K562 (cell line): ENCODE data around the gene ZNF22. TPM values are rescaled to one million over a fixed set of nuclear protein-coding genes. Genes with fewer than 3 reads are reported as not detected.

Experiments
- ATAC-seq: fragments of 200-7000 bp; cut with Tn5 transposase; 3 replicates; pipeline ENCODE4 v1.9.1; 2020; ENCODE audit warnings: moderate library complexity
- BruUV-seq: library from RNA; stranded (reverse); fragments of 400-500 nt; replicated peaks from 2 replicates; lab custom pipeline; 2021; lab: Mats Ljungman, UMichigan
- CTCF ChIA-PET: fragments of 300-600 bp; formaldehyde crosslinking; extraction: SDS; loops from one replicate; lab custom pipeline; 2021; ENCODE audit warnings: low intra/inter-chr PET ratio; lab: Yijun Ruan, JAX
- POLR2A ChIA-PET: fragments of 300-600, 350-650 bp; sonication (Branson Sonifier 250); formaldehyde crosslinking; extraction: SDS; loops from one replicate; lab custom pipeline; 2021; ENCODE audit warnings: antibody characterized with exemption, inconsistent platforms; lab: Yijun Ruan, JAX
- DNase-seq, 4 experiments: peaks; one replicate each; pipeline versions ENCODE4 v3.0.0 to v3.0.0-alpha.2; 2011 to 2018; ENCODE audit warnings: low spot score in 3 of 4, mixed read lengths in 3 of 4; ENCODE audit errors: extremely low read depth in 1 of 4
- FAIRE-seq: peaks from 2 replicates; lab custom pipeline; 2011; peaks lifted over from hg19 to GRCh38; lab: Jason Lieb, UNC
- H2AFZ ChIP-seq: 2 replicates; pipeline ENCODE4 v1.6.0; 2011; ENCODE audit warnings: low read depth, low read length, control low read depth, inconsistent platforms
- H3K27ac ChIP-seq: fragments of 200-600 bp; 3 replicates; pipeline ENCODE4 v1.8.0; 2011; ENCODE audit warnings: low read depth, mild to moderate bottlenecking, control low read depth, inconsistent platforms, low read length, moderate library complexity, mixed read lengths; ENCODE audit errors: extremely low read depth
- H3K27me3 ChIP-seq, 2 experiments: fragments of 300-600 bp in 1 of 2; 2 replicates in 1 of 2; 3 replicates in 1 of 2; pipeline versions ENCODE4 v1.6.0 to v1.8.0; 2011; ENCODE audit warnings: inconsistent platforms in 2 of 2, low read length in 2 of 2, mild to moderate bottlenecking in 1 of 2, mixed read lengths in 1 of 2, moderate library complexity in 1 of 2; ENCODE audit not compliant: control insufficient read depth in 2 of 2, insufficient read depth in 2 of 2
- H3K36me3 ChIP-seq: fragments of 300-600 bp; 3 replicates; pipeline ENCODE4 v1.8.0; 2011; ENCODE audit warnings: mild to moderate bottlenecking, low read length, inconsistent platforms; ENCODE audit not compliant: control insufficient read depth, insufficient read depth
- H3K4me1 ChIP-seq, 2 experiments: fragments of 200-600 bp in 1 of 2; replicated peaks in 1 of 2; 2 replicates in 1 of 2; 3 replicates in 1 of 2; pipeline versions ENCODE4 v1.5.1 to v1.8.0; 2011; ENCODE audit warnings: inconsistent platforms in 2 of 2, low read length in 2 of 2, mild to moderate bottlenecking in 1 of 2, mixed read lengths in 1 of 2, moderate library complexity in 1 of 2; ENCODE audit not compliant: control insufficient read depth in 2 of 2, insufficient read depth in 2 of 2
- H3K4me2 ChIP-seq: 2 replicates; pipeline ENCODE4 v1.6.1; 2011; ENCODE audit warnings: low read length, control low read depth, inconsistent platforms, mixed read lengths; ENCODE audit not compliant: insufficient read depth
- H3K4me3 ChIP-seq: fragments of 200-600 bp; sonication (generic), shearing (Covaris generic); 2 replicates; pipeline ENCODE4 v1.5.1; 2016; ENCODE audit warnings: control low read depth, inconsistent platforms
- H3K79me2 ChIP-seq: fragments of 200-600 bp; 3 replicates; pipeline ENCODE4 v1.8.0; 2011; ENCODE audit warnings: low read length, inconsistent platforms; ENCODE audit not compliant: control insufficient read depth, insufficient read depth
- H3K9ac ChIP-seq, 2 experiments: 2 replicates each; pipeline versions ENCODE4 v1.6.0 to v1.6.1; 2011; ENCODE audit warnings: low read depth in 2 of 2, low read length in 2 of 2, control low read depth in 1 of 2, inconsistent platforms in 1 of 2, mild to moderate bottlenecking in 1 of 2, mixed read lengths in 1 of 2; ENCODE audit not compliant: insufficient read depth in 1 of 2
- H3K9me1 ChIP-seq: one replicate; pipeline ENCODE4 v1.6.0; 2011; ENCODE audit warnings: inconsistent platforms, mild to moderate bottlenecking, low read length, moderate library complexity; ENCODE audit not compliant: control insufficient read depth, insufficient read depth
- H3K9me3 ChIP-seq: replicated peaks from 2 replicates; pipeline ENCODE4 v1.5.1; 2011; ENCODE audit warnings: low read depth, low read length, inconsistent platforms; ENCODE audit not compliant: control insufficient read depth, insufficient read depth
- H4K20me1 ChIP-seq: replicated peaks from 2 replicates; pipeline ENCODE4 v1.6.1; 2011; ENCODE audit warnings: low read length, inconsistent platforms, mixed read lengths; ENCODE audit not compliant: control insufficient read depth, insufficient read depth
- BMI1 ChIP-seq: fragments of 150-350 bp; IDR thresholded peaks from 2 replicates; pipeline ENCODE4 v1.6.1; 2014; ENCODE audit warnings: low read length
- IFI16 ChIP-seq: fragments of 250-450 bp; sonication (Bioruptor Pico); IDR thresholded peaks from 2 replicates; pipeline ENCODE4 v2.1.2; 2022; ENCODE audit warnings: mild to moderate bottlenecking, inconsistent platforms
- PATZ1 ChIP-seq: fragments of 250-450 bp; sonication (Bioruptor Pico); IDR thresholded peaks from 2 replicates; pipeline ENCODE4 v1.5.0; 2020; ENCODE audit warnings: mild to moderate bottlenecking, borderline replicate concordance
- TFAP4 ChIP-seq: sonication (generic); formaldehyde crosslinking; IDR thresholded peaks from 2 replicates; pipeline ENCODE4 v1.8.0; 2022; ENCODE audit warnings: missing genetic modification reagents, mild to moderate bottlenecking, moderate library complexity, borderline replicate concordance
- WGBS: fragments of 100-300 bp; shearing (Covaris generic); methylation state at CpG from one replicate; pipeline ENCODE4 v1.1.6; 2016; ENCODE audit warnings: low coverage, mixed read lengths; ENCODE audit not compliant: insufficient coverage; ENCODE audit errors: missing lambda C conversion rate; 5-methylcytosine and 5-hydroxymethylcytosine counted together
- in situ Hi-C: fragments of 300-500 bp; cut with MboI; formaldehyde crosslinking; loops from 4 replicates; pipeline ENCODE4 v1.15.0; 2018; ENCODE audit warnings: inconsistent platforms, mixed read lengths
- intact Hi-C: fragments of 100-400 bp; cut with micrococcal nuclease; formaldehyde crosslinking; loops from 2 replicates; pipeline ENCODE4 v1.14.2; 2022
- polyA plus RNA-seq, 8 experiments: library from polyadenylated mRNA; depleted of rRNA in 4 of 8; stranded (reverse) in 5 of 8; unstranded in 3 of 8; fragments of >200 nt; fragmentation: Nextera tagmentation in 2 of 8; fragmentation: Illumina TruSeq in 1 of 8; extraction: Ambion mirVana in 2 of 8; extraction: Trizol in 1 of 8; gene quantifications; 2 replicates each; pipeline versions ENCODE4 v1.2.1 to v1.2.3, GENCODE V29; 2011 to 2014; ENCODE audit warnings: inconsistent platforms in 1 of 8, missing spikeins in 1 of 8
- total RNA-seq, 7 experiments: library from RNA; depleted of rRNA in 6 of 7; stranded (reverse); fragments of >200 nt in 6 of 7; fragmentation: Illumina TruSeq in 2 of 7; extraction: Trizol in 2 of 7; gene quantifications; 2 replicates each; pipeline versions ENCODE4 v1.2.1 to v1.2.3, GENCODE V29; 2011 to 2021; ENCODE audit warnings: low replicate concordance in 1 of 7

Gene ZNF22
- total and polyA plus RNA-seq, 9 of the 15 experiments (the other 6 are each of a cell fraction or from before 2014, with no cell fraction given), result 36.2 to 98.7 (median 51.2) TPM

GRCh38 chr10:44988957-44989585, 11.7 kb upstream of the ZNF22 start:
- no peaks in the 10 kb centered on the region for H3K36me3 ChIP-seq
- in situ Hi-C loops, result no loop called here
- POLR2A ChIA-PET, result interaction anchor here (0.6 to 2.0 kb wide), 3 partner anchors 10 to 413 kb away, joined by 3 to 7 read pairs (median 4); partner anchors contain the start of gene DEPP1
- H3K4me3 ChIP-seq, result no peak overlapping the region
- ATAC-seq (no peak), DNase-seq (no peak), FAIRE-seq (no peak)
- H3K9me3 ChIP-seq, result no peaks in the 10 kb centered on the region
- no peak for TF ChIP-seq BMI1
- no peak for TF ChIP-seq PATZ1 (CRISPR knock-in tag)
- TF ChIP-seq TFAP4 (CRISPR knock-in tag), result no peak
- no peak for TF ChIP-seq IFI16 (CRISPR knock-in tag)
- no peak overlapping the region for H3K27ac ChIP-seq
- peaks cover 32 to 64% of the 10 kb centered on the region in 2 experiments for H3K27me3 ChIP-seq
- CTCF ChIA-PET, result interaction anchor here (2.5 kb wide), 1 partner anchor 57 kb away, joined by 25 read pairs; no protein-coding TSS in a partner anchor
- 0 out of 2 replicates have a peak, but pooled peaks cover 3% of the 10 kb centered on the region for H4K20me1 ChIP-seq
- H3K9me1 ChIP-seq, result no peaks in the 10 kb centered on the region
- intact Hi-C loops, result no loop called here
- H3K4me1 ChIP-seq, result peaks cover 5 to 21% of the 10 kb centered on the region in 2 experiments
- no peak overlapping the region for H3K9ac ChIP-seq
- BruUV-seq, result no TSS peak
- H2AFZ ChIP-seq, result no peak overlapping the region
- no peak overlapping the region for H3K4me2 ChIP-seq
- 10% methylated on average over 10 of the region's 10 CpGs for WGBS
- H3K79me2 ChIP-seq, result no peaks in the 10 kb centered on the region
